Esophagus squamous epithelium (tissue), 5 donors: ENCODE measurements around the gene NEDD4L. TPM values are rescaled to one million over a fixed set of nuclear protein-coding genes. Genes with fewer than 3 reads are reported as not detected.

Experiments used
- DNase-seq: peaks from one replicate; lab custom pipeline; 2025; lab: John Stamatoyannopoulos, UW
- H3K27ac ChIP-seq, 4 donors: fragments of 200-600 bp; sonication (generic); one replicate each; pipeline ENCODE4 v1.5.1; 2016 to 2019; ENCODE audit warnings: mild to moderate bottlenecking in 1 of 4
- H3K27me3 ChIP-seq, 4 donors: fragments of 200-600 bp; sonication (generic); 1 replicate in 3 of 4; 2 replicates in 1 of 4; pipeline versions ENCODE4 v1.5.1 to v1.6.0; 2017 to 2021; ENCODE audit warnings: antibody characterized with exemption in 1 of 4
- H3K36me3 ChIP-seq, 3 donors: fragments of 200-600 bp; sonication (generic); one replicate each; pipeline ENCODE4 v1.5.1; 2016 to 2019
- H3K4me1 ChIP-seq, 3 donors: fragments of 200-600 bp; sonication (generic); one replicate each; pipeline ENCODE4 v1.5.1; 2017 to 2019
- H3K4me3 ChIP-seq, 4 donors: fragments of 200-600 bp; sonication (generic); 1 replicate in 3 of 4; 2 replicates in 1 of 4; pipeline ENCODE4 v1.5.1; 2016 to 2019; ENCODE audit warnings: mild to moderate bottlenecking in 2 of 4, moderate library complexity in 1 of 4
- H3K9me3 ChIP-seq, 3 donors: fragments of 200-600 bp; sonication (generic); one replicate each; pipeline ENCODE4 v1.5.1; 2016 to 2019
- POLR2A ChIP-seq, 4 donors: fragments of 450-650 bp; IDR thresholded peaks; one replicate each; pipeline ENCODE4 v1.6.1; 2017; ENCODE audit warnings: antibody characterized with exemption in 4 of 4, mild to moderate bottlenecking in 4 of 4, moderate library complexity in 3 of 4
- WGBS, 2 donors: methylation state at CpG; one replicate each; pipeline ENCODE4 v1.1.5; 2018; 5-methylcytosine and 5-hydroxymethylcytosine counted together
- intact Hi-C: fragments of 100-400 bp; cut with DNase I; formaldehyde crosslinking; loops from one replicate; pipeline ENCODE4 v1.15.0; 2022
- total RNA-seq, 4 donors: library from RNA; depleted of rRNA; stranded (reverse); fragments of >200 nt; gene quantifications; one replicate each; pipeline ENCODE4 v1.1.0, GENCODE V29; 2016
- TF ChIP-seq, protein P1 (sequence below), 6 experiments: fragments of 450-650 bp in 4 of 6; fragments of 200-600 bp in 2 of 6; sonication (generic) in 2 of 6; IDR thresholded peaks; one replicate each; pipeline ENCODE4 v1.5.1; 2016 to 2019; ENCODE audit warnings: antibody characterized with exemption in 6 of 6, mild to moderate bottlenecking in 4 of 6, moderate library complexity in 4 of 6
- donor health status: DM: yes; HTN: yes; CAD: no.

NEDD4L gene
- total RNA-seq, 4 donors from 2014 or later: 17.0 to 27.6 (median 21.9) TPM

DNA sequence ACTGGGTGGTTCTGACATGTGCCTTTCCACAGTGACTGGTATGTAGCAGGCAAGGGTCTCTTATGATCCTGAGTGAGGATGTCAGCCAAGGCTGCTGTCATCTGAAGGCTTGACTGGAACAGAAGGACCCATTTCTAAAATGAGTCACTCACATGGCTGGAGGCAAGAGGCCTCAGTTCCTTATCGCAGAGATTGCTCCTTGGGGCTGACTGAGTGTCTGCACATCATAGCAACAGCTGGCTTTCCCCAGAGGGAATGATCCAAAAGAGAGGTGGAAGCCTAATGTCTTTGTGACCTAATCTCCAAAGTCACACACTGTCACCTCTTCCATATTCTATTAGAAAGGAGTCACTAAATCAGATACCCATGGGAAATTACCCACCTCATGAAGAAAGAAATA, 114.0 kb downstream of the NEDD4L start:
- Histone ChIP-seq H3K4me1 (no peaks in the 10 kb centered on the region), H3K4me3 (no peak overlapping the region), H3K27me3 (no peaks in the 10 kb centered on the region), H3K36me3 (no peaks in the 10 kb centered on the region), H3K27ac (no peak overlapping the region), H3K9me3 (no peaks in the 10 kb centered on the region)
- no peak for DNase-seq
- 89% methylated on average over 1 of the region's 1 CpG; no CpG with 5 or more reads in 1 of the 2 donors for WGBS, 2 donors
- TF ChIP-seq POLR2A (IDR thresholded peaks at IDR 0.05): no peak
- TF ChIP-seq, protein P1, sequence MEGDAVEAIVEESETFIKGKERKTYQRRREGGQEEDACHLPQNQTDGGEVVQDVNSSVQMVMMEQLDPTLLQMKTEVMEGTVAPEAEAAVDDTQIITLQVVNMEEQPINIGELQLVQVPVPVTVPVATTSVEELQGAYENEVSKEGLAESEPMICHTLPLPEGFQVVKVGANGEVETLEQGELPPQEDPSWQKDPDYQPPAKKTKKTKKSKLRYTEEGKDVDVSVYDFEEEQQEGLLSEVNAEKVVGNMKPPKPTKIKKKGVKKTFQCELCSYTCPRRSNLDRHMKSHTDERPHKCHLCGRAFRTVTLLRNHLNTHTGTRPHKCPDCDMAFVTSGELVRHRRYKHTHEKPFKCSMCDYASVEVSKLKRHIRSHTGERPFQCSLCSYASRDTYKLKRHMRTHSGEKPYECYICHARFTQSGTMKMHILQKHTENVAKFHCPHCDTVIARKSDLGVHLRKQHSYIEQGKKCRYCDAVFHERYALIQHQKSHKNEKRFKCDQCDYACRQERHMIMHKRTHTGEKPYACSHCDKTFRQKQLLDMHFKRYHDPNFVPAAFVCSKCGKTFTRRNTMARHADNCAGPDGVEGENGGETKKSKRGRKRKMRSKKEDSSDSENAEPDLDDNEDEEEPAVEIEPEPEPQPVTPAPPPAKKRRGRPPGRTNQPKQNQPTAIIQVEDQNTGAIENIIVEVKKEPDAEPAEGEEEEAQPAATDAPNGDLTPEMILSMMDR (IDR thresholded peaks at IDR 0.05): no peak
- intact Hi-C loops: no loop called here

DNA sequence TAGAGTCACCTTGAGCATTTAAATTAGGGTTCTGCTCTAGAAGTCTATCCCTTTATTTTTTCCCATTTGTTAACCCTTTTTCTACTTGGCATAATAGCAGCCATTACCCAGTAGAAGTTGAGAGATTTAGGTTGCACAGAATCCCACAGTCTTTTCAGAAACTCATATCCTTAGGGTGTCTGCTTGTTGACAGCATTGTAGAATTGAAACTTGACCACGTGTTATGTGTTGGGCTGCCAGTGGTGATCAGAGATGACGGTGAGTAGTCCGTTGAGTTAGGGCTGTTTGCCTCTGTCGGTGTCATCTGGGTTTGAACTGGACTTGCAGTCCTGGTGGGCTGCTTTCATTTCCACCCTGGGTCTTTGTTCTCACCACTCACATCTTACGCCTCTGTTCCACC, 114.4 kb downstream of the NEDD4L start:
- no peak overlapping the region for H3K4me3 ChIP-seq
- H3K36me3 ChIP-seq: no peaks in the 10 kb centered on the region
- no peaks in the 10 kb centered on the region for H3K27me3 ChIP-seq
- TF ChIP-seq, protein P1 (IDR thresholded peaks at IDR 0.05): no peak
- TF ChIP-seq POLR2A (IDR thresholded peaks at IDR 0.05): no peak
- no peak for DNase-seq
- 87 to 90% methylated on average over 5 of the region's 5 CpGs for WGBS, 2 donors
- no peaks in the 10 kb centered on the region for H3K4me1 ChIP-seq
- H3K9me3 ChIP-seq: no peaks in the 10 kb centered on the region
- intact Hi-C loops: no loop called here
- no peak overlapping the region for H3K27ac ChIP-seq

DNA sequence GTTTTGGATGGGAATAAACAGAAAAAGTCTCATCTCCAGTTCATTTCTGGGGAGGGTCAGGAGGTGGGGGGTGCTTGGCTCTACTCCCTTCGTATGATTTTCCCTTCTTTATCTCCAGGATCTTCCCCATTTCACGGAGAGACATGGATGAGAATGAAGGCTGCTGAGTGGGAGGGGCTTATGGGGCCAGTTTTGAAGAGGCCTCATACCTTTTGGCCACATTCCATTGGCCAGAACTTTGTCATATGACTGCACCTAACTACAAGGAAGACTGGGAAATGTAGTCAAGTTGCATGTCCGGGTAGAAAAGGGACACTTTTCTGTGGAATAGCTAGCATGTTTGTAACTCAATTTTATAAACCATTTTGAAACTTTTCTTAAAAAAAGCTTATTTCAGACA, 117.6 kb downstream of the NEDD4L start:
- Histone ChIP-seq H3K4me1 (no peaks in the 10 kb centered on the region), H3K36me3 (no peaks in the 10 kb centered on the region), H3K4me3 (no peak overlapping the region), H3K9me3 (no peaks in the 10 kb centered on the region), H3K27me3 (no peaks in the 10 kb centered on the region), H3K27ac (no peak overlapping the region)
- TF ChIP-seq, protein P1 (IDR thresholded peaks at IDR 0.05): no peak
- no peak for TF ChIP-seq POLR2A (IDR thresholded peaks at IDR 0.05)
- intact Hi-C loops: no loop called here
- no peak for DNase-seq
- 57 to 70% methylated on average over 3 of the region's 3 CpGs for WGBS, 2 donors

DNA sequence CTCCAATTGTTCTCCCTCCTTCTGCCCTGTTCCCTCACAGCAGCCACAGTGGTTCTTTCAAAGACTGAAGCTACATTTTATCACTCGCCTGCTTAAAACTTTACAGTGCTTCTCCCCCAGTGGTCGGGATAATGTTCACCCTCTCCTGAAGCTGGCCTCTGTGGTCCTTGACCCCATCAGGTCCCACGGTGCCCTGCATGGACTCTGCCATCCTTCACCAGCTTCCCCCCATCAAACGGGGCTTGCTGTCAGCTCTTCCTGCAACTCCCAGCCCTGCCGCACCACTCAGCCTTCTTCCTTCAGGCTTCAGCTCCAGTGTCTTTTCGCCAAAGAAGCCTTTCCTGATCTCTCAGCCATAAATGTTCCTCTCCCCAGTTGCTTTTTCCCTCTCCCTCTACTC, 118.1 kb downstream of the NEDD4L start:
- 83 to 89% methylated on average over 6 of the region's 6 CpGs for WGBS, 2 donors

DNA sequence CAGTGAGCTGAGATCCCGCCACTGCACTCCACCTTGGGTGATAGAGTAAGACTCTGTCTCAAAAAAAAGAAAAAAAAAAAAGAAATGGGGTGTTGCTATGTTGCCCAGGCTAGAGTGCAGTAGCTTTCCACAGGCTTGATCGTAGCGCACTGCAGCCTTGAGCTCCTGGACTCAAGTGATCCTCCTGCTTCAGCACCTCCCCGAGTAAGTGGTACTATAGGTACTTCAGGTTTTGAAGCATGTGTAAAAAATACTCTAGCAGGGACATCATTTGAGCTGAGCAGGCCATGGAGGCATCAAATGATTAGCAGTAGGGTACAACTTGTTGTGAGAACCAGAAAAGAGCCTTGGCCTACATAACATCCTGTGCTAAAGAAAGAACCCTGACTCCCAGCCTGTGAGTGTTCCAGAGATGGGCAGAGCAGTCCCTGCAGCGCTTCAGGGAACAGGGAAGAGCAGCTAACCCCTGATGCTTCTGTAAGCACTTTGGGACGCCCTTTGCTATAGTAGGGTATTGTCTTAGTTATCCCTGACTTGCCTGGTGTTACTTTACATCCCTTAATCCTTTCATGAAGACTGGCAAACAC, 119.1 kb downstream of the NEDD4L start:
- no peaks in the 10 kb centered on the region for H3K27me3 ChIP-seq
- no peak overlapping the region for H3K27ac ChIP-seq
- no peaks in the 10 kb centered on the region for H3K4me1 ChIP-seq
- no peaks in the 10 kb centered on the region for H3K9me3 ChIP-seq
- intact Hi-C loops: no loop called here
- no peaks in the 10 kb centered on the region for H3K36me3 ChIP-seq
- WGBS, 2 donors: 84 to 89% methylated on average over 6 of the region's 6 CpGs
- H3K4me3 ChIP-seq: no peak overlapping the region
- DNase-seq: no peak
- no peak for TF ChIP-seq POLR2A (IDR thresholded peaks at IDR 0.05)
- TF ChIP-seq, protein P1 (IDR thresholded peaks at IDR 0.05): no peak

More for the DNA sequence above, 118.1 kb downstream of the NEDD4L start:
- no peaks in the 10 kb centered on the region for H3K27me3 ChIP-seq
- H3K4me1 ChIP-seq: no peaks in the 10 kb centered on the region
- no peak for TF ChIP-seq POLR2A (IDR thresholded peaks at IDR 0.05)
- TF ChIP-seq, protein P1 (IDR thresholded peaks at IDR 0.05): no peak
- no peak overlapping the region for H3K4me3 ChIP-seq
- no peak overlapping the region for H3K27ac ChIP-seq
- H3K9me3 ChIP-seq: no peaks in the 10 kb centered on the region
- no peaks in the 10 kb centered on the region for H3K36me3 ChIP-seq
- no peak for DNase-seq
- intact Hi-C loops: no loop called here
